Peyer's patch (tissue), 4 donors: ENCODE measurements around the gene RAD51B.

ENCODE experiments used
- POLR2A ChIP-seq, 2 donors: fragments of 450-650 bp; IDR thresholded peaks; one replicate each; pipeline ENCODE4 v1.5.1; 2017; ENCODE audit warnings: antibody characterized with exemption in 2 of 2, mild to moderate bottlenecking in 2 of 2, moderate library complexity in 2 of 2
- TF ChIP-seq, protein P1 (sequence below), 6 experiments: fragments of 450-650 bp in 4 of 6; fragments of 200-600 bp in 2 of 6; sonication (generic) in 1 of 6; IDR thresholded peaks; one replicate each; pipeline ENCODE4 v1.5.1; 2017 to 2019; ENCODE audit warnings: antibody characterized with exemption in 6 of 6, mild to moderate bottlenecking in 3 of 6, moderate library complexity in 1 of 6

GRCh38 chr14:68075382-68076029 is 255.9 kb downstream of the RAD51B start:
- TF ChIP-seq, protein P1, sequence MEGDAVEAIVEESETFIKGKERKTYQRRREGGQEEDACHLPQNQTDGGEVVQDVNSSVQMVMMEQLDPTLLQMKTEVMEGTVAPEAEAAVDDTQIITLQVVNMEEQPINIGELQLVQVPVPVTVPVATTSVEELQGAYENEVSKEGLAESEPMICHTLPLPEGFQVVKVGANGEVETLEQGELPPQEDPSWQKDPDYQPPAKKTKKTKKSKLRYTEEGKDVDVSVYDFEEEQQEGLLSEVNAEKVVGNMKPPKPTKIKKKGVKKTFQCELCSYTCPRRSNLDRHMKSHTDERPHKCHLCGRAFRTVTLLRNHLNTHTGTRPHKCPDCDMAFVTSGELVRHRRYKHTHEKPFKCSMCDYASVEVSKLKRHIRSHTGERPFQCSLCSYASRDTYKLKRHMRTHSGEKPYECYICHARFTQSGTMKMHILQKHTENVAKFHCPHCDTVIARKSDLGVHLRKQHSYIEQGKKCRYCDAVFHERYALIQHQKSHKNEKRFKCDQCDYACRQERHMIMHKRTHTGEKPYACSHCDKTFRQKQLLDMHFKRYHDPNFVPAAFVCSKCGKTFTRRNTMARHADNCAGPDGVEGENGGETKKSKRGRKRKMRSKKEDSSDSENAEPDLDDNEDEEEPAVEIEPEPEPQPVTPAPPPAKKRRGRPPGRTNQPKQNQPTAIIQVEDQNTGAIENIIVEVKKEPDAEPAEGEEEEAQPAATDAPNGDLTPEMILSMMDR (IDR thresholded peaks at IDR 0.05) = no peak
- no peak for TF ChIP-seq POLR2A (IDR thresholded peaks at IDR 0.05)
